IPS-NIHi7 (cell line): ENCODE measurements around the gene ZGLP1.
A peak's percentile ranks its signal among the peaks of the same experiment; 100 is the strongest.

Experiments used
- DNase-seq: peaks from one replicate; pipeline ENCODE4 v3.0.0; 2012; ENCODE audit warnings: mixed read lengths; ENCODE audit errors: extremely low spot score

Gene ZGLP1

GRCh38 chr19:10327793-10328192, 18.2 kb upstream of the ZGLP1 start:
- no peak for DNase-seq

GRCh38 chr19:10325732-10326131, 16.1 kb upstream of the ZGLP1 start:
- no peak for DNase-seq

GRCh38 chr19:10321874-10322835, 12.5 kb upstream of the ZGLP1 start:
- no peak for DNase-seq

- no peak for DNase-seq
Observed at GRCh38 chr19:10321417-10321797, 11.8 kb upstream of the ZGLP1 start.

- DNase-seq: no peak
Observed at GRCh38 chr19:10320602-10321416, 11.2 kb upstream of the ZGLP1 start.

GRCh38 chr19:10318807-10319682, 9.4 kb upstream of the ZGLP1 start:
- no peak for DNase-seq

- DNase-seq: no peak
Observed at GRCh38 chr19:10317857-10318462, 8.3 kb upstream of the ZGLP1 start.

- DNase-seq: no peak
Observed at GRCh38 chr19:10317045-10317856, 7.6 kb upstream of the ZGLP1 start.

GRCh38 chr19:10316229-10317044, 6.8 kb upstream of the ZGLP1 start:
- DNase-seq: no peak

- DNase-seq: peak; percentile 95
Observed at GRCh38 chr19:10315335-10316214, 6.0 kb upstream of the ZGLP1 start, which contains the start of gene FDX2. Gene FDX2, minus strand, starts transcription at chr19:10316015. Its CDS starts 19 bp downstream, at chr19:10315996.

- DNase-seq: no peak
Observed at GRCh38 chr19:10306327-10306726, 3.3 kb downstream of the ZGLP1 start.

GRCh38 chr19:10305139-10305806, 4.3 kb downstream of the ZGLP1 start:
- no peak for DNase-seq

- no peak for DNase-seq
Observed at GRCh38 chr19:10299545-10300458, 9.8 kb downstream of the ZGLP1 start.

- DNase-seq: peak; percentile 61
Observed at GRCh38 chr19:10295847-10296591, 13.6 kb downstream of the ZGLP1 start.

- no peak for DNase-seq
Observed at GRCh38 chr19:10295305-10295846, 14.2 kb downstream of the ZGLP1 start.

GRCh38 chr19:10294368-10294697, 15.3 kb downstream of the ZGLP1 start:
- DNase-seq: peak; percentile 61
